Ascending aorta (tissue), 2 donors: ENCODE data around the gene GPRASP2. TPM values are rescaled to one million over a fixed set of nuclear protein-coding genes. Genes with fewer than 3 reads are reported as not detected.

Experiments
- DNase-seq, 2 donors: peaks; one replicate each; pipeline ENCODE4 v3.0.0-alpha.2; 2019; ENCODE audit warnings: low spot score in 2 of 2
- H3K27ac ChIP-seq, 2 donors: fragments of 200-600 bp; sonication (generic); one replicate each; pipeline ENCODE4 v1.5.1; 2016 to 2017; ENCODE audit warnings: mild to moderate bottlenecking in 1 of 2
- H3K27me3 ChIP-seq: fragments of 200-600 bp; sonication (generic); one replicate; pipeline ENCODE4 v1.5.1; 2017
- H3K36me3 ChIP-seq, 2 donors: fragments of 200-600 bp; sonication (generic); one replicate each; pipeline ENCODE4 v1.5.1; 2016
- H3K4me1 ChIP-seq, 2 donors: fragments of 200-600 bp; sonication (generic); one replicate each; pipeline ENCODE4 v1.5.1; 2016 to 2017; ENCODE audit warnings: mild to moderate bottlenecking in 1 of 2
- H3K4me3 ChIP-seq, 2 donors: fragments of 200-600 bp; sonication (generic); one replicate each; pipeline ENCODE4 v1.5.1; 2016 to 2017; ENCODE audit warnings: mild to moderate bottlenecking in 1 of 2
- H3K9me3 ChIP-seq, 2 donors: fragments of 200-600 bp; sonication (generic); one replicate each; pipeline ENCODE4 v1.5.1; 2016
- intact Hi-C: fragments of 100-400 bp; cut with DNase I; formaldehyde crosslinking; loops from one replicate; pipeline ENCODE4 v1.15.1; 2023
- total RNA-seq: library from RNA; depleted of rRNA; stranded (reverse); fragments of >200 nt; gene quantifications from one replicate; pipeline ENCODE4 v1.1.0, GENCODE V29; 2016
- TF ChIP-seq, protein P1 (sequence below), 3 experiments: fragments of 200-600 bp in 2 of 3; fragments of 450-650 bp in 1 of 3; sonication (generic) in 2 of 3; IDR thresholded peaks; one replicate each; pipeline ENCODE4 v1.5.1; 2016 to 2019; ENCODE audit warnings: antibody characterized with exemption in 3 of 3, mild to moderate bottlenecking in 1 of 3, moderate library complexity in 1 of 3

Gene GPRASP2
- total RNA-seq, 1 donor from 2014 or later = 8.7 TPM

DNA sequence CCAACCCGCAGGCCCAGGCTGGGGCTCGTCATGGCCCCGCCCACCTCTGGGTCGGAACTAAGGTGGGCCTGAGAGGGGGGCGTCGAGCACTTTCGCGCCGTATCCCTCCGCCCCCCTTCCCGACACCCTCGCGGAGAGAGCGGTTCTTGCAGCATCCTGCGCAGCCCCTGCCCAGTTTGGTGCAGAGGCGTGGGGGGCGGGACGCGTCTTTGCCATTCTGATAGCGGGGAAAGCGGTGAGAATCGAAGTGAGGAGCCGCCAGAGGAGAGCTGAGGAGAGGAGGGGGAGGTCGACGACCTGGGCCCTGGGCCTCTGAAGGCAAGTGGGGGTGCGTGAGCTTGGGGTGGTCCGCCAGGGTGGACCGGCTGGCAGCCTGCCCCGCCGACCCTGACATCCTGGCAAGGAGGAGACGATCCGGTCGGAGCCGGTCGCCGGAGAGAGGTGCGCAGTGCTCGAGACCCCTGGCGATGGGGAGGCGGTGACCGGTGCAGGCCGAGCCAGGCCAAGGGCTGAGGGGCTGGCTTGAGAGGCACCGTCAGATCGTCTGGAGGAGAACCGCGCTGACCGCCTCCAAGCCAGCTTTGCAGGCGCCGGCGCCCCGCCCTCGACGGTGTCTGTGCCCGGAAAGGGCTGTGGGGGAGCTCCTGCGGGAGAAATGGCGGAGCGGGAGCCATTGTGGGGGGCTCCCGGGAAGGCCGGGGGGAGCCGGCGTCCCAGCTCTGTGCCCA is 33.8 kb downstream of the GPRASP2 start:
- no peaks in the 10 kb centered on the region for H3K36me3 ChIP-seq
- intact Hi-C loops = no loop called here
- no peak overlapping the region for H3K27ac ChIP-seq
- TF ChIP-seq, protein P1, sequence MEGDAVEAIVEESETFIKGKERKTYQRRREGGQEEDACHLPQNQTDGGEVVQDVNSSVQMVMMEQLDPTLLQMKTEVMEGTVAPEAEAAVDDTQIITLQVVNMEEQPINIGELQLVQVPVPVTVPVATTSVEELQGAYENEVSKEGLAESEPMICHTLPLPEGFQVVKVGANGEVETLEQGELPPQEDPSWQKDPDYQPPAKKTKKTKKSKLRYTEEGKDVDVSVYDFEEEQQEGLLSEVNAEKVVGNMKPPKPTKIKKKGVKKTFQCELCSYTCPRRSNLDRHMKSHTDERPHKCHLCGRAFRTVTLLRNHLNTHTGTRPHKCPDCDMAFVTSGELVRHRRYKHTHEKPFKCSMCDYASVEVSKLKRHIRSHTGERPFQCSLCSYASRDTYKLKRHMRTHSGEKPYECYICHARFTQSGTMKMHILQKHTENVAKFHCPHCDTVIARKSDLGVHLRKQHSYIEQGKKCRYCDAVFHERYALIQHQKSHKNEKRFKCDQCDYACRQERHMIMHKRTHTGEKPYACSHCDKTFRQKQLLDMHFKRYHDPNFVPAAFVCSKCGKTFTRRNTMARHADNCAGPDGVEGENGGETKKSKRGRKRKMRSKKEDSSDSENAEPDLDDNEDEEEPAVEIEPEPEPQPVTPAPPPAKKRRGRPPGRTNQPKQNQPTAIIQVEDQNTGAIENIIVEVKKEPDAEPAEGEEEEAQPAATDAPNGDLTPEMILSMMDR (IDR thresholded peaks at IDR 0.05) = no peak
- no peaks in the 10 kb centered on the region for H3K4me1 ChIP-seq
- no peaks in the 10 kb centered on the region for H3K9me3 ChIP-seq
- no peaks in the 10 kb centered on the region for H3K27me3 ChIP-seq
- H3K4me3 ChIP-seq = peak overlapping the region; percentile 66 to 71
- no peak for DNase-seq

DNA sequence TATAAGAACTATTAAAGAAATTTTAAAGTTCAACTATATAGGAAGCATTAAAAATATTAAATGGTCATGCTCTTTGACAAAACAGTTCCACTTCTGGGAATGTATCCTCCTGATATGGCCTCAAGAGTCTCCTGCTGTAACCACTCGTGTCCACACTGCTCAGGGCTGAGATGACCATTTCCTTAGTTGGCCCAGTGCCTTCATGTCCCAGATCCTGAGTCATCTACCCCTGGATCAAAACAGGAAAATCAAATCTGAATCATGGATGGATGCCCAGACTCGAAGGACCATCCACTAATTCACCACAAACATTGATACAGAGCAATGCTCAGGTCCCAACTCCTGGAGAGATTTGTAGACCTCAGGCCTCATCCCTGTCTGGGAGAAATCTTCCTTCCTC is 53.0 kb downstream of the GPRASP2 start:
- Histone ChIP-seq H3K4me1 (no peaks in the 10 kb centered on the region), H3K36me3 (no peaks in the 10 kb centered on the region), H3K4me3 (no peak overlapping the region), H3K27ac (peak overlapping the region; percentile 3 to 21), H3K9me3 (no peaks in the 10 kb centered on the region), H3K27me3 (no peaks in the 10 kb centered on the region)
- DNase-seq = peak in 1 of 2 donors; percentile 66
- intact Hi-C loops = loop anchor here (5.0 to 10.0 kb wide), 3 partner anchors 50 to 250 kb away; partner anchors contain the start of genes GPRASP2 and TMSB15A
- TF ChIP-seq, protein P1 (IDR thresholded peaks at IDR 0.05) = no peak

DNA sequence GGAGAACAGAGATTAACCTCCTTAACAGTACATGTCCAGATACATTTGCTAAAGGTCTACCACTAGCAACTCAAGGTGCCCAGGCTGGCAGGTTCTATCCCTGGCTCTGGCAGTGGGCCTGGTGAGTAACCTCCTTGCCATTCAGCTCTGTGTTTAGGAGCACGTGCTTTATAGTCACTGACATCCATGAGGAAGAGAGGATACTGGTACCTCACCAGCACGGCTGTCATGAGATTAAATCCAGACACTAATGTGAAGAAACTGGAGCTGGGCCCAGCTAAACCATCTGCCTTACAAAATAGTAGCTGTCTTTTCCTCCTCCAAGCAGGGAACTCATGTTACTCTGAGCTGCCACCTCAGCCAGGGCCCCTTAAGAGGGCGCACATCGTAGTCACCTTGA is 53.6 kb downstream of the GPRASP2 start:
- no peaks in the 10 kb centered on the region for H3K4me1 ChIP-seq
- H3K27me3 ChIP-seq = no peaks in the 10 kb centered on the region
- H3K27ac ChIP-seq = peak overlapping the region; percentile 3 to 21
- no peaks in the 10 kb centered on the region for H3K36me3 ChIP-seq
- peak in 1 of 2 donors; percentile 68 for DNase-seq
- intact Hi-C loops = loop anchor here (5.0 to 10.0 kb wide), 3 partner anchors 51 to 251 kb away; partner anchors contain the start of genes GPRASP2 and TMSB15A
- no peak overlapping the region for H3K4me3 ChIP-seq
- TF ChIP-seq, protein P1 (IDR thresholded peaks at IDR 0.05) = no peak
- no peaks in the 10 kb centered on the region for H3K9me3 ChIP-seq

DNA sequence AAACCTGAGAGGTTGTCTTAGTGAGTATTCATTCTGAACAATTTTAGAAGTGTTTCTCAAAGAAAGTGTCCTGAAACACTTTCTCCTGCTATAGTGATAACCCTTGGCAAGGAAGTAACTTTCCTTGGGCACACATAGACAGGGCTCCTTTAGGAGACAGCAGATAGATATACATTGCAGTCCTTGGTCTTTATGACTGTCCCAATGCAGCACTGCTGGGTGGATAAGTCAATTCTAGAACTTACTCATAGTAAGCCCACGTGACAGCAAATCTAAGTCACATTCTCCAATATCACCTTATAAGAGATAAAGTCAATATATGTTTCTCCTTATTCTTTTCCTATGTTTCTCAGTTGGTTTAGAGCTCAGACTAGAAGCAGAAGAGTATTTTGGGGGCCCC is 55.0 kb downstream of the GPRASP2 start:
- H3K27me3 ChIP-seq = no peaks in the 10 kb centered on the region
- intact Hi-C loops = loop anchor here (5.0 to 10.0 kb wide), 3 partner anchors 52 to 252 kb away; partner anchors contain the start of genes GPRASP2 and TMSB15A
- H3K9me3 ChIP-seq = no peaks in the 10 kb centered on the region
- DNase-seq = no peak
- TF ChIP-seq, protein P1 (IDR thresholded peaks at IDR 0.05) = no peak
- no peaks in the 10 kb centered on the region for H3K36me3 ChIP-seq
- no peak overlapping the region for H3K27ac ChIP-seq
- H3K4me3 ChIP-seq = no peak overlapping the region
- H3K4me1 ChIP-seq = no peaks in the 10 kb centered on the region

Other genes with a start within 250 kb of the GPRASP2 start
- gene TCP11X2, start 240.6 kb upstream of the GPRASP2 start, total RNA-seq = not detected
- not detected for gene TMSB15A, start 195.7 kb upstream of the GPRASP2 start, total RNA-seq
- 3.6 TPM for gene ARMCX5, start 112.9 kb upstream of the GPRASP2 start, total RNA-seq
- 0.85 TPM for gene GPRASP1, start 61.0 kb upstream of the GPRASP2 start, total RNA-seq
- gene GPRASP3, start 8.3 kb downstream of the GPRASP2 start, total RNA-seq = 1.7 TPM
- not detected for gene RAB40AL, start 224.8 kb downstream of the GPRASP2 start, total RNA-seq